ENCODE measurements around the gene TRIAP1. TPM values are rescaled to one million over a fixed set of nuclear protein-coding genes. Genes with fewer than 3 reads are reported as not detected.

TRIAP1 gene
- total and polyA plus RNA-seq, 2 donors (not counting 3 experiments of a cell fraction or from before 2014, with no cell fraction given) = 26.1 to 46.0 TPM

- POLR2A ChIA-PET = interaction anchor here (0.6 kb wide), 1 partner anchor 142 kb away, joined by 3 read pairs; no protein-coding TSS in a partner anchor
- H3K9me3 ChIP-seq (replicated peaks; ENCODE audit: control insufficient read depth, insufficient read depth, low read length) = no peaks in the 10 kb centered on the region
- H3K4me1 ChIP-seq (ENCODE audit: control insufficient read depth, extremely low read depth, insufficient read depth, low read length) = no peaks in the 10 kb centered on the region
- H3K9ac ChIP-seq (replicated peaks; ENCODE audit: extremely low read depth, insufficient read depth, low read length) = no peak overlapping the region
- no peak overlapping the region for H2AFZ ChIP-seq (ENCODE audit: low read depth, low read length)
- H3K4me3 ChIP-seq (replicated peaks in 1 of 3; ENCODE audit: insufficient read depth in 1 of 3, low read depth in 1 of 3, low read length in 3 of 3) = no peak overlapping the region
- no peak overlapping the region for H3K27ac ChIP-seq (ENCODE audit: insufficient read depth, low read depth, low read length)
- no peaks in the 10 kb centered on the region for H3K36me3 ChIP-seq (ENCODE audit: control insufficient read depth in 2 of 2, extremely low read depth in 1 of 2, insufficient read depth in 2 of 2, low read length in 2 of 2)
- DNase-seq (ENCODE audit: low read depth, low spot score) = no peak
- dilution Hi-C loops (cut with MboI; ENCODE audit: extremely low pct_ligation_motif_present, low sequenced_read_pairs) (no loop called here), intact Hi-C loops (cut with micrococcal nuclease) (no loop called here)
- CTCF ChIA-PET = interaction anchor here (0.9 to 2.3 kb wide), 13 partner anchors 32 to 201 kb away, joined by 3 to 18 read pairs (median 5); partner anchors contain the start of gene PLA2G1B
- no peak overlapping the region for H3K4me2 ChIP-seq (ENCODE audit: insufficient read depth, low read length)
- BruUV-seq (replicated peaks) = no TSS peak
- H3K9me1 ChIP-seq (replicated peaks; ENCODE audit: control insufficient read depth, extremely low read depth, insufficient read depth, low read length) = no peaks in the 10 kb centered on the region
- no peak for FAIRE-seq
- H3K27me3 ChIP-seq (ENCODE audit: control insufficient read depth in 2 of 2, insufficient read depth in 2 of 2, low read length in 2 of 2) = peaks cover 0 to 3% of the 10 kb centered on the region in 2 experiments
- no peaks in the 10 kb centered on the region for H3K79me2 ChIP-seq (ENCODE audit: control insufficient read depth, insufficient read depth, low read length)
- no peaks in the 10 kb centered on the region for H4K20me1 ChIP-seq (replicated peaks; ENCODE audit: control insufficient read depth, extremely low read depth, insufficient read depth, low read length)
- TF ChIP-seq MYC (IDR thresholded peaks at IDR 0.05; ENCODE audit: low read depth, low read length) = no peak
Observed at GRCh38 chr12:120428597-120429229, 17.5 kb downstream of the TRIAP1 start.

- intact Hi-C loops (cut with micrococcal nuclease) (no loop called here), dilution Hi-C loops (cut with MboI; ENCODE audit: extremely low pct_ligation_motif_present, low sequenced_read_pairs) (no loop called here)
- Histone ChIP-seq H3K4me3 (replicated peaks in 1 of 3; ENCODE audit: insufficient read depth in 1 of 3, low read depth in 1 of 3, low read length in 3 of 3) (no peak overlapping the region), H3K9me1 (replicated peaks; ENCODE audit: control insufficient read depth, extremely low read depth, insufficient read depth, low read length) (no peaks in the 10 kb centered on the region), H3K9ac (replicated peaks; ENCODE audit: extremely low read depth, insufficient read depth, low read length) (no peak overlapping the region), H3K27ac (ENCODE audit: insufficient read depth, low read depth, low read length) (no peak overlapping the region), H3K36me3 (ENCODE audit: control insufficient read depth in 2 of 2, extremely low read depth in 1 of 2, insufficient read depth in 2 of 2, low read length in 2 of 2) (no peaks in the 10 kb centered on the region), H3K4me2 (ENCODE audit: insufficient read depth, low read length) (no peak overlapping the region), H2AFZ (ENCODE audit: low read depth, low read length) (no peak overlapping the region), H3K4me1 (ENCODE audit: control insufficient read depth, extremely low read depth, insufficient read depth, low read length) (no peaks in the 10 kb centered on the region), H3K9me3 (replicated peaks; ENCODE audit: control insufficient read depth, insufficient read depth, low read length) (no peaks in the 10 kb centered on the region), H3K79me2 (ENCODE audit: control insufficient read depth, insufficient read depth, low read length) (no peaks in the 10 kb centered on the region), H4K20me1 (replicated peaks; ENCODE audit: control insufficient read depth, extremely low read depth, insufficient read depth, low read length) (no peaks in the 10 kb centered on the region), H3K27me3 (ENCODE audit: control insufficient read depth in 2 of 2, insufficient read depth in 2 of 2, low read length in 2 of 2) (peaks cover 0 to 3% of the 10 kb centered on the region in 2 experiments)
- BruUV-seq (replicated peaks) = no TSS peak
- FAIRE-seq (no peak), DNase-seq (ENCODE audit: low read depth, low spot score) (no peak)
- CTCF ChIA-PET = no interaction called here
- POLR2A ChIA-PET = no interaction called here
- TF ChIP-seq POLR2AphosphoS5 (IDR thresholded peaks at IDR 0.05; ENCODE audit: insufficient read depth, low read depth, low read length) (no peak), EZH2 (IDR thresholded peaks at IDR 0.05; ENCODE audit: borderline replicate concordance, low read depth, low read length, severe bottlenecking) (no peak), CTCF (IDR thresholded peaks at IDR 0.05; ENCODE audit: extremely low read depth in 1 of 2, insufficient read depth in 1 of 2, low read depth in 1 of 2, low read length in 2 of 2) (no peak), GATA2 (IDR thresholded peaks at IDR 0.05; ENCODE audit: insufficient read depth, insufficient read length, low read depth, low read length) (no peak), POLR2A (IDR thresholded peaks at IDR 0.05; ENCODE audit: low read depth, low read length) (no peak), MAX (IDR thresholded peaks at IDR 0.05; ENCODE audit: insufficient read depth, insufficient read length) (no peak), MYC (IDR thresholded peaks at IDR 0.05; ENCODE audit: low read depth, low read length) (no peak), JUN (IDR thresholded peaks at IDR 0.05; ENCODE audit: borderline replicate concordance, insufficient read depth, insufficient read length, low read depth) (no peak), FOS (IDR thresholded peaks at IDR 0.05; ENCODE audit: borderline replicate concordance, insufficient read depth, low read length) (no peak)
Observed at GRCh38 chr12:120425797-120426196, 20.4 kb downstream of the TRIAP1 start.
